ENCODE measurements around the gene HLA-DOB.

Gene HLA-DOB

GRCh38 chr6:32838114-32838958 is 21.5 kb upstream of the HLA-DOB start, which contains the start of gene TAP2:
Gene TAP2 (minus strand): TSS chr6:32838739. CDS start chr6:32838233, 506 bp downstream.
- DNase-seq (ENCODE audit: low read depth): no peak
- peak; percentile 87 for TF ChIP-seq CTCF (conservative IDR thresholded peaks at IDR 0.05; ENCODE audit: low read depth, low read length)

GRCh38 chr6:32837651-32838113 is 20.9 kb upstream of the HLA-DOB start:
- TF ChIP-seq CTCF (conservative IDR thresholded peaks at IDR 0.05; ENCODE audit: low read depth, low read length): no peak
- H3K4me3 ChIP-seq (ENCODE audit: low read length): peak overlapping the region; percentile 85
- no peak for DNase-seq (ENCODE audit: low read depth)

More at GRCh38 chr6:32838114-32838958, 21.5 kb upstream of the HLA-DOB start, which contains the start of gene TAP2:
- H3K4me3 ChIP-seq (ENCODE audit: low read length): peak within 1 kb of the TSS; percentile 85

GRCh38 chr6:32836873-32837272 is 20.1 kb upstream of the HLA-DOB start:
- no peak for DNase-seq (ENCODE audit: low read depth)
- TF ChIP-seq CTCF (conservative IDR thresholded peaks at IDR 0.05; ENCODE audit: low read depth, low read length): no peak
- no peak overlapping the region for H3K4me3 ChIP-seq (ENCODE audit: low read length)

- no peak for TF ChIP-seq CTCF (conservative IDR thresholded peaks at IDR 0.05; ENCODE audit: low read depth, low read length)
- no peak overlapping the region for H3K4me3 ChIP-seq (ENCODE audit: low read length)
- DNase-seq (ENCODE audit: low read depth): no peak
Measured at GRCh38 chr6:32835167-32835893, 18.5 kb upstream of the HLA-DOB start.

GRCh38 chr6:32833664-32834063 is 16.9 kb upstream of the HLA-DOB start:
- no peak for DNase-seq (ENCODE audit: low read depth)
- TF ChIP-seq CTCF (conservative IDR thresholded peaks at IDR 0.05; ENCODE audit: low read depth, low read length): no peak
- no peak overlapping the region for H3K4me3 ChIP-seq (ENCODE audit: low read length)

- no peak overlapping the region for H3K4me3 ChIP-seq (ENCODE audit: low read length)
- no peak for DNase-seq (ENCODE audit: low read depth)
- TF ChIP-seq CTCF (conservative IDR thresholded peaks at IDR 0.05; ENCODE audit: low read depth, low read length): no peak
Measured at GRCh38 chr6:32832535-32832934, 15.7 kb upstream of the HLA-DOB start.

Measured in retinal pigment epithelial cell (primary cell).